ENCODE data around the gene IGF2BP2.

The IGF2BP2 gene

GRCh38 chr3:185717121-185717520 lies 107.7 kb downstream of the IGF2BP2 start:
- no peak for TF ChIP-seq CSRNP3 (CRISPR knock-in tag; IDR thresholded peaks at IDR 0.05)
- no peak for TF ChIP-seq GLIS3 (CRISPR knock-in tag; IDR thresholded peaks at IDR 0.05)
- TF ChIP-seq PATZ1 (CRISPR knock-in tag; IDR thresholded peaks at IDR 0.05; ENCODE audit: borderline replicate concordance): no peak
- TF ChIP-seq TSHZ2 (CRISPR knock-in tag; IDR thresholded peaks at IDR 0.05): no peak
- no peak for TF ChIP-seq RARB (CRISPR knock-in tag; IDR thresholded peaks at IDR 0.05)
- no peak for TF ChIP-seq BACH2 (CRISPR knock-in tag; IDR thresholded peaks at IDR 0.05; ENCODE audit: borderline replicate concordance)
- no peak for TF ChIP-seq TOX (CRISPR knock-in tag; IDR thresholded peaks at IDR 0.05; ENCODE audit: borderline replicate concordance)
- no peak for TF ChIP-seq ZNF8 (CRISPR knock-in tag; IDR thresholded peaks at IDR 0.05)
- TF ChIP-seq ESRRG (CRISPR knock-in tag; IDR thresholded peaks at IDR 0.05): no peak
- TF ChIP-seq ARNTL (CRISPR knock-in tag; IDR thresholded peaks at IDR 0.05; ENCODE audit: borderline replicate concordance, low read depth): no peak
- no peak for TF ChIP-seq PPARA (CRISPR knock-in tag; IDR thresholded peaks at IDR 0.05; ENCODE audit: borderline replicate concordance)
- ATAC-seq: peak; percentile 62

- ATAC-seq: peak; percentile 6; the same call in 2 of the 3 replicates
- TF ChIP-seq ZNF70 (CRISPR knock-in tag; IDR thresholded peaks at IDR 0.05): no peak
Measured at GRCh38 chr3:185716436-185717108, 108.3 kb downstream of the IGF2BP2 start.

GRCh38 chr3:185715091-185715490 lies 109.8 kb downstream of the IGF2BP2 start:
- ATAC-seq: peak; percentile 69
- TF ChIP-seq CSRNP3 (CRISPR knock-in tag; IDR thresholded peaks at IDR 0.05): no peak
- no peak for TF ChIP-seq RARB (CRISPR knock-in tag; IDR thresholded peaks at IDR 0.05)
- TF ChIP-seq POU6F1 (CRISPR knock-in tag; IDR thresholded peaks at IDR 0.05; ENCODE audit: borderline replicate concordance, low read depth): no peak
- no peak for TF ChIP-seq TOX (CRISPR knock-in tag; IDR thresholded peaks at IDR 0.05; ENCODE audit: borderline replicate concordance)
- no peak for TF ChIP-seq PATZ1 (CRISPR knock-in tag; IDR thresholded peaks at IDR 0.05; ENCODE audit: borderline replicate concordance)
- no peak for TF ChIP-seq ZFP3 (CRISPR knock-in tag; IDR thresholded peaks at IDR 0.05)
- TF ChIP-seq PPARA (CRISPR knock-in tag; IDR thresholded peaks at IDR 0.05; ENCODE audit: borderline replicate concordance): no peak
- no peak for TF ChIP-seq SNAI2 (CRISPR knock-in tag; IDR thresholded peaks at IDR 0.05)
- no peak for TF ChIP-seq ISL1 (CRISPR knock-in tag; IDR thresholded peaks at IDR 0.05)
- no peak for TF ChIP-seq ZC3H10 (CRISPR knock-in tag; IDR thresholded peaks at IDR 0.05)
- no peak for TF ChIP-seq ESRRG (CRISPR knock-in tag; IDR thresholded peaks at IDR 0.05)
- TF ChIP-seq TCF4 (CRISPR knock-in tag; IDR thresholded peaks at IDR 0.05; ENCODE audit: borderline replicate concordance): no peak
- no peak for TF ChIP-seq ARNTL (CRISPR knock-in tag; IDR thresholded peaks at IDR 0.05; ENCODE audit: borderline replicate concordance, low read depth)
- no peak for TF ChIP-seq ZFP30 (CRISPR knock-in tag; IDR thresholded peaks at IDR 0.05)
- TF ChIP-seq CREB5 (CRISPR knock-in tag; IDR thresholded peaks at IDR 0.05; ENCODE audit: low read depth): no peak
- TF ChIP-seq ZNF8 (CRISPR knock-in tag; IDR thresholded peaks at IDR 0.05): no peak
- no peak for TF ChIP-seq OSR1 (CRISPR knock-in tag; IDR thresholded peaks at IDR 0.05)

All from SK-N-SH treated with all-trans-retinoic acid at 6 μM for 48 hours (cell line).